Activated CD8-positive, alpha-beta T cell treated with anti-CD3 and anti-CD28 coated beads for 36 hours (primary cell): ENCODE data around the gene PPP2CA. TPM values are rescaled to one million over a fixed set of nuclear protein-coding genes. Genes with fewer than 3 reads are reported as not detected.
"Not testable (repeated sequence)": the region's sequence is repeated elsewhere in the genome, so short reads cannot be mapped to it uniquely, and the experiment has no call there.

Source experiments
- ATAC-seq: fragments of 200-7000 bp; cut with Tn5 transposase; one replicate; pipeline ENCODE4 v1.10.0; 2021; ENCODE audit warnings: mild to moderate bottlenecking, moderate library complexity
- CTCF ChIA-PET: fragments of 350-600 bp; sonication (Branson Sonifier 250); formaldehyde crosslinking; loops from one replicate; lab custom pipeline; 2021; ENCODE audit warnings: antibody characterized with exemption; lab: Charles Lee
- POLR2A ChIA-PET: fragments of 350-600 bp; sonication (Branson Sonifier 250); formaldehyde crosslinking; loops from one replicate; lab custom pipeline; 2021; ENCODE audit warnings: antibody characterized with exemption; lab: Charles Lee
- DNase-seq: peaks from one replicate; pipeline ENCODE4 v3.0.0-alpha.2; 2020
- H3K27ac Mint-ChIP-seq: one replicate; pipeline ENCODE4 v1.8.0; 2021; ENCODE audit warnings: mild to moderate bottlenecking, mixed read lengths
- H3K27me3 Mint-ChIP-seq: one replicate; pipeline ENCODE4 v1.8.0; 2021; ENCODE audit warnings: mixed read lengths
- H3K36me3 Mint-ChIP-seq: one replicate; pipeline ENCODE4 v1.8.0; 2021; ENCODE audit warnings: low read depth, mixed read lengths
- H3K4me1 Mint-ChIP-seq: one replicate; pipeline ENCODE4 v1.8.0; 2021; ENCODE audit warnings: low read depth, mixed read lengths
- H3K4me3 Mint-ChIP-seq: one replicate; pipeline ENCODE4 v1.8.0; 2021; ENCODE audit warnings: mild to moderate bottlenecking, moderate library complexity, mixed read lengths
- H3K9me3 Mint-ChIP-seq: one replicate; pipeline ENCODE4 v1.8.0; 2021; ENCODE audit warnings: mixed read lengths
- intact Hi-C: fragments of 100-400 bp; cut with micrococcal nuclease; formaldehyde crosslinking; loops from one replicate; pipeline ENCODE4 v1.10.0; 2022
- total RNA-seq, 2 experiments: library from RNA; stranded (reverse); gene quantifications; one replicate each; pipeline ENCODE4 v1.2.3, GENCODE V29; 2021
- TF ChIP-seq, protein P1 (sequence below): fragments of 200-600 bp; IDR thresholded peaks from one replicate; pipeline ENCODE4 v1.8.0; 2022; ENCODE audit warnings: antibody characterized with exemption, mild to moderate bottlenecking

Gene PPP2CA
- total RNA-seq, 2 experiments from 2014 or later = 147 to 153 TPM

DNA sequence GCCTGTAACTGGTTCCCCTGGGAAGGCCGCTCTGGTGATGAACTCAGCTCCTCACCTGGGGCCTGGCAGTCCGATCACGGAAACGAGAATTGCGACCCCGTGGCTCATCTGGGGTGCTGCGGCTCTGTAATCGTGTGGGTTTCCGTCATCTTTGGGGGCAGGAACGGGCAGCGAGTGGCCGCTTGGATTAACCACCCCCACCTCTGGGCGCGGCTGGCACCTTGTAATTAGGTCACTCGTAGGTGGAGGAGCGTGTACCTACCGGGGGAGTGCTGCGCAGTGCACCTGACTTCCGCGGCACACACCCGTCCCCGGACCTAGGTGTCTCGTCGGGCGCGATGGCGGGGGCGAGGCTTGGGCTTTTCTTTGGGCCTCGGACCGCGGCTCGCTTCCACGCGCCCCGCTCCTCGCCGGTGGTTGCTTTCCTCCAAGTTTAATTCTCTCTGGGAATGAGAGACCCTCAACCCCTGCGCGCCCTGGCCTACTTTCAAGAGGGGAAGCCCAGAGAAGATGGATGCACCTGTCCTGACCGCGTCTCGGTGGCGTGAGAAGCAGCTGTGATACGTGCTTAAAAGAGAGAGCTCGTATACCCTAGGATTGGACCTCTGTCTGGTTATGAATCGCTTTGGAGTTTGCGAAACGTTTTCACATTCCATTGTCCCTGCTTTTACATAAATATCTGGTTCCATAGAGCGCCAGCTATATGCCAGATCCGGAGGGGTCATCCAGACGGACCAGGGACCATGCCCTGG lies 744 bp upstream of the PPP2CA start:
- ChIA-PET POLR2A (interaction anchor here (0.8 to 2.9 kb wide), 10 partner anchors 10 to 678 kb away, joined by 3 to 28 read pairs (median 4); partner anchors contain the start of genes PCBD2 and SKP1), CTCF (interaction anchor here (0.8 to 1.1 kb wide), 6 partner anchors 10 to 361 kb away, joined by 3 to 5 read pairs (median 3); no protein-coding TSS in a partner anchor)
- H3K4me3 Mint-ChIP-seq = peak overlapping the region; percentile 98
- H3K27me3 Mint-ChIP-seq = no peaks in the 10 kb centered on the region
- peak overlapping the region; percentile 99 for H3K27ac Mint-ChIP-seq
- peak; percentile 84 for DNase-seq
- intact Hi-C loops = no loop called here
- H3K36me3 Mint-ChIP-seq = peaks cover 29% of the 10 kb centered on the region
- peaks cover 29% of the 10 kb centered on the region for H3K4me1 Mint-ChIP-seq
- ATAC-seq = peak; percentile 56
- TF ChIP-seq, protein P1, sequence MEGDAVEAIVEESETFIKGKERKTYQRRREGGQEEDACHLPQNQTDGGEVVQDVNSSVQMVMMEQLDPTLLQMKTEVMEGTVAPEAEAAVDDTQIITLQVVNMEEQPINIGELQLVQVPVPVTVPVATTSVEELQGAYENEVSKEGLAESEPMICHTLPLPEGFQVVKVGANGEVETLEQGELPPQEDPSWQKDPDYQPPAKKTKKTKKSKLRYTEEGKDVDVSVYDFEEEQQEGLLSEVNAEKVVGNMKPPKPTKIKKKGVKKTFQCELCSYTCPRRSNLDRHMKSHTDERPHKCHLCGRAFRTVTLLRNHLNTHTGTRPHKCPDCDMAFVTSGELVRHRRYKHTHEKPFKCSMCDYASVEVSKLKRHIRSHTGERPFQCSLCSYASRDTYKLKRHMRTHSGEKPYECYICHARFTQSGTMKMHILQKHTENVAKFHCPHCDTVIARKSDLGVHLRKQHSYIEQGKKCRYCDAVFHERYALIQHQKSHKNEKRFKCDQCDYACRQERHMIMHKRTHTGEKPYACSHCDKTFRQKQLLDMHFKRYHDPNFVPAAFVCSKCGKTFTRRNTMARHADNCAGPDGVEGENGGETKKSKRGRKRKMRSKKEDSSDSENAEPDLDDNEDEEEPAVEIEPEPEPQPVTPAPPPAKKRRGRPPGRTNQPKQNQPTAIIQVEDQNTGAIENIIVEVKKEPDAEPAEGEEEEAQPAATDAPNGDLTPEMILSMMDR = no peak
- H3K9me3 Mint-ChIP-seq = no peaks in the 10 kb centered on the region

DNA sequence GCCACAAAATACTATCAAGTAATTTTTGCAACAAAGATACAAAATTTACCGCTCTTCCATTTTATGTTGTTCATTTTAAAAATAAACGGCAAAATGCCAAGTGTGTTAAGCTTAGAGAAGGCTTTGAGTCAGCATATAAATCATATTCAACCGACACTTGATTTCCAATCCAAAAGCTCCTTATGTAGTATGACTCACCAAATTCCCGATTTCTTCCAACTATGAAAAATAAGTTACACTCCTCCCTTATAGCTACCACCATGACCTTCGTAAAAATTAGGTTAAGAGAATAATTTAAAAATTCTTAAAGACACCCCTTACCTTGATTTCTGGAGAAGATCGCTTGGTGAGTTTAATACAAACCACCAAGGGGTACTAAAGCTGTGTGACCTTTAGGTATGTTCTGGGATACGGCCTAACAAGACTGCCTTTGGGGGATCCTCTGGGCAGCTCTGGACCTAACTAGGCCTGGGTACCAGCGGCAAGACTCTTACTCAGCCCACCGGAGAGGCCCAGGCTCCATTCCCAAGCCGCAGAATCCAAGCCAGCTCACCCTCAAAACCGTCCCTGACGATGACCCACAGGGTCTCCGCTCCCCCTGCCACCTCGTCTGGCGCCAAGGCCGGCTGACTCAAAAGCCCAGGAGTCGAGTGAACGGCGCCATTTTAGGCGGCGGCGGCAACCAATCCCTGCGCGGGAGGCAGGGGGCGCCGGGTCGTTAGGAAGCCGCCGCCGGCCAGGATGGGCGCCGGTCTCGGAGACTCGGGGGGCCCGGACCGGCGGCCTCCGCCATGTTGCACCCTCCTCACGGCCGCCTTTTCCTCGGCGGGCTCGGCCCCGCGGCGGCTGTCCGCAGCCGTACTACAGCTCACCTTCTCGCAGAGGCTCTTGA lies 739 bp downstream of the PPP2CA start:
- intact Hi-C loops = no loop called here
- DNase-seq = peak; percentile 80
- Mint-ChIP-seq H3K27me3 (no peaks in the 10 kb centered on the region), H3K4me1 (peaks cover 40% of the 10 kb centered on the region), H3K27ac (peak overlapping the region; percentile 99), H3K36me3 (peaks cover 38% of the 10 kb centered on the region), H3K9me3 (no peaks in the 10 kb centered on the region), H3K4me3 (peak overlapping the region; percentile 98)
- ATAC-seq = peak; percentile 38
- TF ChIP-seq, protein P1 = no peak
- POLR2A ChIA-PET = interaction anchor here (0.8 to 2.9 kb wide), 14 partner anchors 9 to 680 kb away, joined by 3 to 28 read pairs (median 4); partner anchors contain the start of genes PCBD2, SKP1 and UBE2B
- CTCF ChIA-PET = interaction anchor here (0.8 to 1.4 kb wide), 11 partner anchors 11 to 362 kb away, joined by 3 to 7 read pairs (median 4); no protein-coding TSS in a partner anchor

DNA sequence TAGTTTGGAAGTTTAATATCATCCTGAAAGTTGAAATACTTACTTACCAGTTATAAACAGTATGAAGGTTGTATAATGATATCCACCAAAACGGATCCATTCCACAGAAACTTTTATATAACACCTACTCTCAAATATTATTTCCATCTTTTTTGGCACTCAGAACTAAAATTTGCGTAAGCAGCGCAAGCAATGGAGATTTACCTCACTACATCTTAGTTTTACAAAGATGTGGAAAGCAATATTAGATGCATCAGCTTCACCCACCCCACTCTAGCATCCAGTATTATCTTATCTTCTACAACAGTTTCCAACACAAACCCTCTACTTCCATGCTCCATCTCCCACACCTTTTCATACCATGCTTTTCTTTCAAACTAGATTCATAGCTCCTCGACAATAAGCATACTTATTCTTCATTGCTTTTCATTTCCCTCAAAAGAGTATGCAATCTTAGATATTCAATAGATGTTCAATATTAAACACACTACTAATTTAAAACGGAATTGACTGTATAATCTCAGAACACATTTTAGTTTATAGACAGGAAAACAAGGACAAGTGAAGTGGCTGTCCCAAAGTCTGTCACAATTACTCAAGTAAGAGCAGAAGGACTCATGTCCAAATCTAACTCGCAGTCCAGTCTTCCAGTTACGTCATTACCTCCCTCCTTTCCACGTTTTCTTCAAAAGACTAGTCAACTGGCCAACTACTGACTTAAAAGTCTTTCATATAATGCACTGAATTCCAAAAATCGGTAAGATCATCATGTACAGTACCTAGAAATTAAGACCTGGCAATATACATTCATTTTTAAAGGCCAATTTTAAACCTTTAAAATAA lies 2.2 kb downstream of the PPP2CA start:
- Mint-ChIP-seq H3K4me1 (peaks cover 51% of the 10 kb centered on the region), H3K36me3 (peaks cover 48% of the 10 kb centered on the region), H3K9me3 (no peaks in the 10 kb centered on the region), H3K27ac (peak overlapping the region; percentile 99), H3K27me3 (no peaks in the 10 kb centered on the region), H3K4me3 (peak overlapping the region; percentile 98)
- intact Hi-C loops = no loop called here
- ATAC-seq (no peak), DNase-seq (no peak)
- ChIA-PET POLR2A (interaction anchor here (0.6 to 5.0 kb wide), 4 partner anchors 47 to 740 kb away, joined by 3 to 28 read pairs (median 16); partner anchors contain the start of genes SKP1 and UBE2B), CTCF (interaction anchor here (1.0 to 1.4 kb wide), 4 partner anchors 14 to 364 kb away, joined by 3 to 4 read pairs (median 4); no protein-coding TSS in a partner anchor)
- TF ChIP-seq, protein P1 = no peak

DNA sequence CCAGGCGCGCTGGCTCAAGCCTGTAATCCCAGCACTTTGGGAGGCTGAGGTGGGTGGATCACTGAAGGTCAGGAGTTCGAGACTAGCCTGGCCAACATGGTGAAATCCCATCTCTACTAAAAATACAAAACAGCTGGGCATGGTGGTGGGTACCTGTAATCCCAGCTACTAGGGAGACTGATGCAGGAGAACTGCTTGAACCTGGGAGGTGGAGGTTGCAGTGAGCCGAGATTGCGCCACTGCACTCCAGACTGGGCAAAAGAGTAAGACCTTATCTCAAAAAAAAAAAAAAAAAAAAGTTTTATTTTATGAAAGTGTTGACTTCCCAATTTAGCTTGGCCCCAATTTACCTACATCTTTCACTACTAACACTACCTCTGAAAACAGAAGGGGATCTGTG lies 4.2 kb downstream of the PPP2CA start:
- H3K4me1 Mint-ChIP-seq = peaks cover 54% of the 10 kb centered on the region
- ATAC-seq, DNase-seq, H3K27me3 Mint-ChIP-seq, intact Hi-C loops, H3K4me3 Mint-ChIP-seq, H3K9me3 Mint-ChIP-seq: not testable (repeated sequence)
- CTCF ChIA-PET = interaction anchor here (1.7 to 2.1 kb wide), 2 partner anchors 21 to 366 kb away, joined by 4 to 7 read pairs; no protein-coding TSS in a partner anchor
- peaks cover 54% of the 10 kb centered on the region for H3K36me3 Mint-ChIP-seq
- POLR2A ChIA-PET = interaction anchor here (0.7 to 5.0 kb wide), 4 partner anchors 9 to 46 kb away, joined by 3 to 25 read pairs (median 4); partner anchors contain the start of gene SKP1
- H3K27ac Mint-ChIP-seq = peak overlapping the region; percentile 71
